T-helper 2 cell treated with Interferon-gamma antibody and Interleukin-4, amounts not matched to agents 5 μg/mL and 100 μg/mL, for 36 hours (primary cell): ENCODE measurements around the gene RLN2.
A peak's percentile ranks its signal among the peaks of the same experiment; 100 is the strongest.
"Not testable (repeated sequence)": the region's sequence is repeated elsewhere in the genome, so short reads cannot be mapped to it uniquely, and the experiment has no call there.

Source experiments
- DNase-seq: peaks from one replicate; pipeline ENCODE4 v3.0.0; 2021; ENCODE audit warnings: low spot score
- H3K27ac Mint-ChIP-seq: one replicate; pipeline ENCODE4 v1.8.0; 2021; ENCODE audit warnings: mild to moderate bottlenecking, mixed read lengths
- H3K27me3 Mint-ChIP-seq: one replicate; pipeline ENCODE4 v1.8.0; 2021; ENCODE audit warnings: low read depth, mixed read lengths
- H3K36me3 Mint-ChIP-seq: one replicate; pipeline ENCODE4 v1.8.0; 2021; ENCODE audit warnings: low read depth, mixed read lengths
- H3K4me1 Mint-ChIP-seq: one replicate; pipeline ENCODE4 v1.8.0; 2021; ENCODE audit warnings: low read depth, mixed read lengths
- H3K4me3 Mint-ChIP-seq: one replicate; pipeline ENCODE4 v1.8.0; 2022; ENCODE audit warnings: mild to moderate bottlenecking, moderate library complexity, mixed read lengths
- H3K9me3 Mint-ChIP-seq: one replicate; pipeline ENCODE4 v1.8.0; 2021; ENCODE audit warnings: mixed read lengths

RLN2 gene, protein sequence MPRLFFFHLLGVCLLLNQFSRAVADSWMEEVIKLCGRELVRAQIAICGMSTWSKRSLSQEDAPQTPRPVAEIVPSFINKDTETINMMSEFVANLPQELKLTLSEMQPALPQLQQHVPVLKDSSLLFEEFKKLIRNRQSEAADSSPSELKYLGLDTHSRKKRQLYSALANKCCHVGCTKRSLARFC

DNA sequence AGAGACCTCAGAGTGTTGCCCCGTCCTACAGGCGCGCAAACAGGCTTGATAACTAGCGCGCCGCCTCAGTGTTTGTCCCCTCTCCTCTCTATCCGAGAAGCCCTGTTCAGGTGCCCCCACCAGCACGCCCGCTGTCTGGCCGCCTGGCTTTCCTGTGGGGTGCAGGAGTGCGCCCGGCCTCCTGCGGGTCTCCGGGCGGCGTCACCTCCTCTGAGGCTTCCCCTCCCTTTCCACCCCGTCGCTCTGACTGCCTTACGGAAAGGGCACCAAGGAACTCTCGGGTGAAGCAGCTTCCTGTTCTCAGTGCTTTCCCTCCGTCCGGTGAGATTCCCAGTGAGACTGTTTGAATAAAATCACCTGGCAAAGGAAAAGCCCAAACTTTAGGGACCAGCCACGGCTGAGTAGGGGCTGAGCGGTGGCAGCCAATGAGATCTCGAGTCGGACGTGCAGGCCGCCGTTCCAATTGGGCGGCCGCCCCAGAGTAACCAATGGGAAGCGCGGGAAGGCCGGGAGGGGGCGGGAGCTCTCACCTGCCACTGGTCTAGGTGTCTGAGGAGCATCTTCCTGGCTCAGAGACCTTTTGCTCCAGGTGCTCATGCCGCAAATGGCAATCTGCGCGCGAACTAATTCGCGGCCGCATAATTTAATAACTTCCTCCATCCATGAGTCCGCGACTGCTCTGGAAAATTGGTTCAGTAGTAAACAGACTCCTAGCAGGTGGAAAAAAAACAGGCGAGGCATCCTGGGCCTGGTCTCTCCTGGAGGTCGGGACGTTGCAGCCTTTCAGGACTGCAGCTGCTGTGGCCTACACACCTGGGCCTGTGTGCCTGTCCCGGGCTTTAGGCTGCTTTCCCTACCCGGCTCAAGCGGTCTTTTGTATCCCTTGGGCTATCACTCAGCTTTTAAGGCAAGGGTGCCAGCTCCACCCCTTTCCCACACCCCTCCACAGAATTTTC, at the start of gene RLN2:
Gene RLN2 (minus strand): TSS at position 877 of the 956 bp plus-strand sequence. CDS start 136 bp downstream, at position 741.
- not testable (repeated sequence) for DNase-seq, H3K27me3 Mint-ChIP-seq, H3K27ac Mint-ChIP-seq, H3K36me3 Mint-ChIP-seq, H3K9me3 Mint-ChIP-seq
- Mint-ChIP-seq H3K4me3 (peak within 1 kb of the TSS; percentile 73), H3K4me1 (peaks cover 25% of the 10 kb centered on the region)

DNA sequence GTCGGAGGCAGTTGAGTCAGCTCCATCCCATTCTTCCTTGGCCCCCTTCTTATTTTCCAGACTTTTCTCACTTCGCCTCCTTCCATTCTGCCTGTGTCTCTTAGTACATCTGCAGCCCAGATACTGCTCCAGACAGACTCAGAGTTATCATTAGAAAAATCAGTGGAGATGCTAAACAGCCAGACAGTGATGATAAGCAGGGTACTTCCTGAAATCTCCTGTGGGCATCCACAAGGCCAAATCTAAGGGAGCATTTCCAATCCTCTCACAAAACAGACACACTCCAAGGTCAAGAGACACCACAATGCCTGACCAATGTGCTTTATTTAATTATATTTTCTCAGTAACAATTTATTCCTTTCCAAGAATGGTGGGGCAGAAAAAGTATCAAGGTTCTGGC, 49.7 kb upstream of the RLN2 start:
- H3K36me3 Mint-ChIP-seq = peaks cover 27% of the 10 kb centered on the region

DNA sequence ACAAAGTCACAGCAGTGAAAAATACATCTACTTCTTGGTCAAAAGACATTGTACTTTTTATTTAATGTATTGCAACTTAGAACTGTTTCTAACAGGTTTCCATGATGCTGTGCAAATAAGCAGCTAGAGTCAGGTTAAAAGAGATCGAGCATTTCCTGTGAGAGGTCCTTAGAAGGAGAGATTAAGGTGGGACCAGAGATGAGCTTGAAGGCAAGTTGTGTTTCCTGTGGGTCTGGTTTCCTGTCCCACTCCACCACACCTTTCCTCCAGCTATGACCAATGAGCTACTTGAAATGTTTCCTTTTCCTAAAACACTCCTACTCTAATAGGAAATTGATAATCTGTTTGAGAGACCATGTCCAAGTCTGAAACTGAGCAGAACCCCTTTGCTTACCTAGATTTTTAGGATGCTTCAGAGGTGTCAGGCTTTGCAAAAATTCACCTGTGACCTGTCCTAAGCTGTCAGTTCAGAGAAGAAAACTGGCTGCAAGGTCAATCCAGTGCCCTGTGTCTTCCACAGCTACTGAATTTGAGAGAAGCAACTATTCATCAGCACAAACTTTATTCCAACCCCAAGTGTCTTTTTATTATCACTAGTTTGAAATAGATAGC, 48.2 kb upstream of the RLN2 start:
- no peak for DNase-seq
- Mint-ChIP-seq H3K9me3 (peaks cover 42% of the 10 kb centered on the region), H3K27ac (no peak overlapping the region), H3K27me3 (no peaks in the 10 kb centered on the region), H3K4me3 (peak overlapping the region; percentile 50), H3K4me1 (peaks cover 27% of the 10 kb centered on the region), H3K36me3 (peaks cover 23% of the 10 kb centered on the region)

More for the DNA sequence above, 49.7 kb upstream of the RLN2 start:
- Mint-ChIP-seq H3K27me3 (no peaks in the 10 kb centered on the region), H3K4me3 (peak overlapping the region; percentile 24), H3K4me1 (peaks cover 27% of the 10 kb centered on the region), H3K27ac (peak overlapping the region; percentile 17), H3K9me3 (peaks cover 34% of the 10 kb centered on the region)
- DNase-seq = no peak

DNA sequence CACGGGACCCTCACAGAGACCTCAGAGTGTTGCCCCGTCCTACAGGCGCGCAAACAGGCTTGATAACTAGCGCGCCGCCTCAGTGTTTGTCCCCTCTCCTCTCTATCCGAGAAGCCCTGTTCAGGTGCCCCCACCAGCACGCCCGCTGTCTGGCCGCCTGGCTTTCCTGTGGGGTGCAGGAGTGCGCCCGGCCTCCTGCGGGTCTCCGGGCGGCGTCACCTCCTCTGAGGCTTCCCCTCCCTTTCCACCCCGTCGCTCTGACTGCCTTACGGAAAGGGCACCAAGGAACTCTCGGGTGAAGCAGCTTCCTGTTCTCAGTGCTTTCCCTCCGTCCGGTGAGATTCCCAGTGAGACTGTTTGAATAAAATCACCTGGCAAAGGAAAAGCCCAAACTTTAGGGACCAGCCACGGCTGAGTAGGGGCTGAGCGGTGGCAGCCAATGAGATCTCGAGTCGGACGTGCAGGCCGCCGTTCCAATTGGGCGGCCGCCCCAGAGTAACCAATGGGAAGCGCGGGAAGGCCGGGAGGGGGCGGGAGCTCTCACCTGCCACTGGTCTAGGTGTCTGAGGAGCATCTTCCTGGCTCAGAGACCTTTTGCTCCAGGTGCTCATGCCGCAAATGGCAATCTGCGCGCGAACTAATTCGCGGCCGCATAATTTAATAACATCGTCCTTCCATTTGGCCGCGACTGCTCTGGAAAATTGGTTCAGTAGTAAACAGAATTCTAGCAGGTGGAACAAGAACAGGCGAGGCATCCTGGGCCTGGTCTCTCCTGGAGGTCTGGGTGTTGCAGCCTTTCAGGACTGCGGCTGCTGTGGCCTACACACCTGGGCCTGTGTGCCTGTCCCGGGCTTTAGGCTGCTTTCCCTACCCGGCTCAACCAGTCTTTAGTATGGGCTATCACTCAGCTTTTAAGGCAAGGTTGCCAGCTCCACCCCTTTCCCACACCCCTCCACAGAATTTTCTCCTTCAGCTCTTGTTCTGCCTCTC, 34.8 kb upstream of the RLN2 start, which contains the start of gene RLN1:
Gene RLN1 (minus strand): TSS at position 885 of the 990 bp plus-strand sequence. CDS start 130 bp downstream, at position 755.
- DNase-seq, H3K9me3 Mint-ChIP-seq, H3K36me3 Mint-ChIP-seq, H3K27me3 Mint-ChIP-seq: not testable (repeated sequence)
- Mint-ChIP-seq H3K4me3 (peak within 1 kb of the TSS; percentile 69), H3K27ac (peak within 1 kb of the TSS; percentile 45), H3K4me1 (peaks cover 22% of the 10 kb centered on the region)

DNA sequence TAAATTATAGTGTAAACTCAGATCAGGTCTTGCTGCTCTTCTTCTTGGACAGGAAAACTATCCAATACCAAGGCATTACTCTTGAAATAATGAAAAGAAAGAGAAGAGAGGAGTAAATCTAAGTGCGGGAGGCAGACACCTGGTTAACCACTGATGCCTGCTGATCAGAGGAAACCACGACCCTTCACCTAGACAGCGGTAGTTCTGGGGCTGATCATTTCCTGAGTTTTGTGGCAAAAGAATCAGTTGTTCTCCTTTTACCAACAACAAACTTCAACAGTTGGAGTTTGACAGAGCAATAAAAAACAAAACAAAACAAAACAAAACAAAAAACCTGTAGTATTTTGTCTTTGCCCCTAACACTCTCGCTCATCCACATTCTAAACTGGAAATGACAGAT, 32.2 kb upstream of the RLN2 start:
- DNase-seq = no peak
- no peaks in the 10 kb centered on the region for H3K27me3 Mint-ChIP-seq
- H3K36me3 Mint-ChIP-seq = peaks cover 19% of the 10 kb centered on the region
- peak overlapping the region; percentile 70 for H3K4me3 Mint-ChIP-seq
- no peaks in the 10 kb centered on the region for H3K9me3 Mint-ChIP-seq
- H3K27ac Mint-ChIP-seq = peak overlapping the region; percentile 7
- peaks cover 22% of the 10 kb centered on the region for H3K4me1 Mint-ChIP-seq

DNA sequence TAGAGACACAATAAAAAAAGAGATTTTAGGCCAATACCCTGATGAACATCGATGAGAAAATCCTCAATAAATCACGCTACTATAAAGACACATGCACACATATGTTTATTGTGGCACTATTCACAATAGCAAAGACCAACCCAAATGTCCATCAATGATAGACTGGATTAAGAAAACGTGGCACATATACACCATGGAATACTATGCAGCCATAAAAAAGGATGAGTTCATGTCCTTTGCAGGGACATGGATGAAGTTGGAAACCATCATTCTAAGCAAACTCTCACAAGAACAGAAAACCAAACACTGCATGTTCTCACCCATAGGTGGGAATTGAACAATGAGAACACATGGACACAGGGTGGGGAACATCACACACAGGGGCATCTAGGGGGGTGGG, 26.8 kb upstream of the RLN2 start:
- DNase-seq, H3K4me3 Mint-ChIP-seq, H3K27ac Mint-ChIP-seq, H3K27me3 Mint-ChIP-seq, H3K9me3 Mint-ChIP-seq: not testable (repeated sequence)
- peaks cover 16% of the 10 kb centered on the region for H3K4me1 Mint-ChIP-seq
- peaks cover 39% of the 10 kb centered on the region for H3K36me3 Mint-ChIP-seq

DNA sequence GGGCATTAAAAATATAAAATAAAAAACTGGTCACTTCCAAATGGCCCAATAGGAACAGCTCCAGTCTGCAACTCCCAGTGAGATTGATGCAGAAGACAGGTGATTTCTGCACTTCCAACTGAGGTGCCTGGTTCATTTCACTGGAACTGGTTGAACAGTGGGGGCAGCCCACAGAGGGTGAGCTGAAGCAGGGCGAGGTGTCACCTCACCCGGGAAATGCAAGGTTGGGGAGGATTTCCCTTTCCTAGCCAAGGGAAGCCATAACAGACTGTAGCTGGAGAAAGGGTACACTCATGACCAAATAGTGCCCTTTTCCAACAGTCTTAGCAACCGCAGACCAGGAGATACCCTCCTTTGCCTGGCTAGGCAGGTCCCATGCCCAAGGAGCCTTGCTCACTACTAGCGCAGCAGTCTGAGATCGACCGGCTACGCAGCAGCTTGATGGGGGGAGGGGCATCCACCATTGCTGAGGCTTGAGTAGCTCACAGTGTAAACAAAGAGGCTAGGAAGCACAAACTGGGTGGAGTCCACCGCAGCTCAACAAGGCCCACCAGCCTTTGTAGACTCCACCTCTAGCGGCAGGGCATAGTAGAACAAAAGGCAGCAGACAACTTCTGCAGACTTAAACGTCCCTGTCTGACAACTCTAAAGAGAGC, 22.5 kb upstream of the RLN2 start:
- no peak for DNase-seq
- peak overlapping the region; percentile 15 for H3K27ac Mint-ChIP-seq
- H3K9me3 Mint-ChIP-seq = peaks cover 4% of the 10 kb centered on the region
- H3K27me3 Mint-ChIP-seq = no peaks in the 10 kb centered on the region
- H3K36me3 Mint-ChIP-seq = peaks cover 20% of the 10 kb centered on the region
- H3K4me3 Mint-ChIP-seq = no peak overlapping the region
- peaks cover 14% of the 10 kb centered on the region for H3K4me1 Mint-ChIP-seq

DNA sequence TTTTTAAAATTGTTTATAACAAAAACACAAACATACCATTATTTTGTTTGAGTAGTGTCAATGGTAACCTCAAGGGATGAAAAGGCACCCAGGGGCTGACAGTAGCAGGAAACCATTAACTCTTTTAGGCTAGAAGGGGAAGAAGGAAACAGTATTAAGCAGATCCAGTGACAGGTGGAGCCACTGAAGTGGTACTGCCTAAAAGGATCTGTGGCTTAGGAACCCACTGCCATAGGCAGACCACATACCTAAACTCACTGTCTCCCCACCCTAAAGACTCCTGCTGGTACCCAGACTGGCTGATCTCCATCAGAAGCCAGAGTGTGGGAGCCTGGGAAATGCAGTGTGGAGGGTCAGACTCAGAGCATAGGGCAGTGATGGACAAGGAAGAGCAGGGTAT, 21.7 kb upstream of the RLN2 start:
- Mint-ChIP-seq H3K36me3 (peaks cover 16% of the 10 kb centered on the region), H3K27me3 (no peaks in the 10 kb centered on the region), H3K4me3 (no peak overlapping the region), H3K27ac (no peak overlapping the region), H3K9me3 (peaks cover 4% of the 10 kb centered on the region), H3K4me1 (peaks cover 14% of the 10 kb centered on the region)
- no peak for DNase-seq

DNA sequence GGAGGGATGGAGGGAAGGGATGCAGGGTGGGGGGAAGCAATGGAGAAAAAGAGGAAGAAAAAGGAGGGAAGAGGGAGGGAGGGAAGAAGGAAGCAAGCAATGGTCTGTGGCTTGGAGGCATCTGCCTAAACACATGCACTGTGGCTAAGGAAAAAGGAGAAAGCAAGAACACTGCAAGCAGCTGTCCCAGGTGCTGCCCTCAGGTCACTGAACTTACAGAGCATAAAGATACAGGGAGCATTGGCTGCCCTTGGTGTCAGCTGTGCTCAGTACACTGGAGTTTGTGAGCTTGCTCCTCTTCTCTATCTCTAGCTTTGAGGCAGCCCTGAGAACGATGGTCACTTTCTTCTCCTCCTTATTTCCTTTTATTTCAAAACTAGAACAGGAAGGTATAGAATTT, 17.1 kb upstream of the RLN2 start:
- not testable (repeated sequence) for H3K27me3 Mint-ChIP-seq, H3K9me3 Mint-ChIP-seq, DNase-seq, H3K36me3 Mint-ChIP-seq, H3K4me3 Mint-ChIP-seq, H3K27ac Mint-ChIP-seq
- H3K4me1 Mint-ChIP-seq = peaks cover 12% of the 10 kb centered on the region

DNA sequence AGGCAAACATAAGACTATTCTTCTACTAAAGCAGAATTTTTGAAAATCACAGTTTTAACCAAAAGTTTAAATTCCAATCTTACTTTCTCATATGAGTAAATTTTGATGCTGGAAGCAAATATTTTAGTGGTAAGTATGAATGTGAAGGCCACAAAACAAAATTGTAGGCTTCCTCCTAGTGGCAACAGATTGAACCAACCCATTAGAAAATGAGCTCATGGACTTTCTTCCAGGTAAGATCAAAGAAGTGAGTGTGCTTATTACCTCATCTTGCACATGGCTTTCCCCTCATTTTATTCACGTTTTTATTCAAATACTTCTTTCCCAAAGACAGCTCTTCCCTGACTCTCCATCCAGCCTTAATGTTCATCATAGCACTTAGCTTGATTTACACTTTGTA, 16.5 kb upstream of the RLN2 start:
- H3K4me3 Mint-ChIP-seq = no peak overlapping the region
- no peaks in the 10 kb centered on the region for H3K27me3 Mint-ChIP-seq
- no peak for DNase-seq
- no peak overlapping the region for H3K27ac Mint-ChIP-seq
- H3K9me3 Mint-ChIP-seq = peaks cover 6% of the 10 kb centered on the region
- H3K4me1 Mint-ChIP-seq = peaks cover 6% of the 10 kb centered on the region
- no peaks in the 10 kb centered on the region for H3K36me3 Mint-ChIP-seq

DNA sequence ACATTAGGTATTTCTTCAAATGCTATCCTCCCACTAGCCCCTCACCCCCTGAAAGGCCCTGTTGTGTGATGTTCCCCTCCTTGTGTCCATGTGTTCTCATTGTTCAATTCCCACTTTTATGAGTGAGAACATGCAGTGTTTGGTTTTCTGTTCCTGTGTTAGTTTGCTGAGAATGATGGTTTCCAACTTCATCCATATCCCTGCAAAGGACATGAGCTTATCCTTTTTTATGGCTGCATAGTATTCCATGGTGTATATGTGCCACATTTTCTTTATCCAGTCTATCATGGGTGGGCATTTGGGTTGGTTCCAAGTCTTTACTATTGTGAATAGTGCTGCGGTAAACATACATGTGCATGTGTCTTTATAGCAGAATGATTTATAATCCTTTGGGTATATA, 11.9 kb upstream of the RLN2 start:
- H3K9me3 Mint-ChIP-seq = peaks cover 20% of the 10 kb centered on the region
- H3K4me1 Mint-ChIP-seq, H3K27me3 Mint-ChIP-seq, DNase-seq, H3K4me3 Mint-ChIP-seq, H3K27ac Mint-ChIP-seq: not testable (repeated sequence)
- peaks cover 11% of the 10 kb centered on the region for H3K36me3 Mint-ChIP-seq

DNA sequence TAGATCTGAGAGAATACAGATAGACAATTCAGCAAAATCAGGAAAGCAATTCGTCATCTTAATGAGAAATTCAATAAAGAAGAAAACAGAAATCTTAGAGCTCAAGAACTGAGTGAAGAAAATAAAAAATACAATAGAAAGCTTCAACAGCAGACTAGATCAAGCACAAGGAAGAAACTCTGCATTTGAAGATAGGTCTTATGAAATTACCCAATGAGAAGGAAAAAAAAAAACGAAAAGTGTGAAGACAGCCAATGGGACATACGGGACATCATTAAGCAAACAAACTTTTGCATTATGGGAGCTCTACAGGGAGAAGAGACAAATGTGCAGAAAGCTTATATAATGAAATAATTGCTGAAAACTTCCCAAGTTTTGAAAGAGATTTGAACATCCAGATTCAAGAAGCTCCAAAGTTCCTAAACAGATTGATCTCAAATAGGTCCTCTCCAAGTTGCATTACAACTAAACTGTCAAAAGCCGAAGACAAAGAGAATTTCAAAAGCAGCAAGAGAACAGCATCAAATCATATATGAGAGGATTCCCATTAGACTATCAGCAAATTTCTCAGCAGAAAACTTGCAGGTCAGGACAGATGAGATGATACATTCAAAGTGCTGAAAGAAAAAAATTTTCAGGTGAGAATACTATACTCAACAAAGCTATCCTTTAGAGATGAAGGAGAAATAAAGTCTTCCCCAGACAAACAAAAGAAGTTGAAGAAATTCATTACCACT, 10.8 kb upstream of the RLN2 start:
- H3K27me3 Mint-ChIP-seq = peaks cover 4% of the 10 kb centered on the region
- H3K4me3 Mint-ChIP-seq = no peak overlapping the region
- DNase-seq = no peak
- peaks cover 11% of the 10 kb centered on the region for H3K36me3 Mint-ChIP-seq
- H3K9me3 Mint-ChIP-seq = peaks cover 20% of the 10 kb centered on the region
- no peak overlapping the region for H3K27ac Mint-ChIP-seq
- peaks cover 3% of the 10 kb centered on the region for H3K4me1 Mint-ChIP-seq
